Vagina (tissue), 2 donors: ENCODE results near the gene NPTX1. TPM values are rescaled to one million over a fixed set of nuclear protein-coding genes. Genes with fewer than 3 reads are reported as not detected.

Experiments
- DNase-seq, 2 donors: peaks; one replicate each; pipeline ENCODE4 v3.0.0-alpha.2; 2017; ENCODE audit errors: extremely low spot score in 2 of 2
- H3K27ac ChIP-seq: fragments of 200-600 bp; sonication (generic); one replicate; pipeline ENCODE4 v1.5.1; 2019
- H3K27me3 ChIP-seq: fragments of 200-600 bp; sonication (generic); one replicate; pipeline ENCODE4 v1.5.1; 2019
- H3K36me3 ChIP-seq, 2 donors: fragments of 200-600 bp; sonication (generic); one replicate each; pipeline ENCODE4 v1.5.1; 2017 to 2019
- H3K4me1 ChIP-seq: fragments of 200-600 bp; sonication (generic); one replicate; pipeline ENCODE4 v1.5.1; 2019
- H3K4me3 ChIP-seq, 2 donors: fragments of 200-600 bp; sonication (generic); 1 replicate in 1 of 2; 2 replicates in 1 of 2; pipeline ENCODE4 v1.5.1; 2016 to 2019
- H3K9me3 ChIP-seq: fragments of 200-600 bp; sonication (generic); one replicate; pipeline ENCODE4 v1.5.1; 2019
- POLR2A ChIP-seq, 2 donors: fragments of 450-650 bp; IDR thresholded peaks; one replicate each; pipeline ENCODE4 v1.6.1; 2017; ENCODE audit warnings: antibody characterized with exemption in 2 of 2, mild to moderate bottlenecking in 2 of 2, moderate library complexity in 2 of 2
- POLR2AphosphoS5 ChIP-seq, 2 donors: sonication (generic); formaldehyde crosslinking; IDR thresholded peaks; one replicate each; pipeline ENCODE4 v1.9.0; 2017; ENCODE audit warnings: antibody characterized with exemption in 2 of 2, mild to moderate bottlenecking in 2 of 2, low read depth in 1 of 2; ENCODE audit not compliant: insufficient read depth in 1 of 2
- intact Hi-C: fragments of 100-400 bp; cut with DNase I; formaldehyde crosslinking; loops from one replicate; pipeline ENCODE4 v1.15.1; 2023
- total RNA-seq: library from RNA; depleted of rRNA; stranded (reverse); fragments of >200 nt; gene quantifications from one replicate; pipeline ENCODE4 v1.2.3, GENCODE V29; 2016
- TF ChIP-seq, protein P1 (sequence below), 3 experiments: fragments of 450-650 bp in 2 of 3; fragments of 200-600 bp in 1 of 3; sonication (generic) in 1 of 3; IDR thresholded peaks; one replicate each; pipeline ENCODE4 v1.5.1; 2017 to 2019; ENCODE audit warnings: antibody characterized with exemption in 3 of 3, mild to moderate bottlenecking in 2 of 3, moderate library complexity in 2 of 3

NPTX1 gene
- total RNA-seq, 1 donor from 2014 or later: 0.49 TPM

DNA sequence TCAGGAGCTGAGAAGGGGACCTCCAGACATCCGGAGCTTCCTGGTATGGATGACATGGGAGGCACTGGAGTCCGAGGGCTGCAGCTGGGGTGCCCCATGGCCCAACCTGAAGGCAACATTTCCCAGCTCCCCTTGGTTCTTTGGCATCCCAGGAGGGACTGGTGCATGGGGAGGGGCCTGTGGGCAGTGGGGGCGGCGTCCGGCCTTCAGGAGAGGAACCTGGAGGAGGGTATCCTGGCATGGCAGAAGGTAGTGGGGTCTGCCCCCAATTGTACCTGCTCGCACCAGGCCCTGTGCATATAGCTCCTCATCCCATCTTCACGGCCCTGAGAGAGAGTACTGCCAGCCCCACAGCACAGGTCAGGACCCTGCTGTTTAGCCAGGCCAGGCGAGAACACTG, 11.9 kb downstream of the NPTX1 start:
- H3K36me3 ChIP-seq: no peaks in the 10 kb centered on the region
- DNase-seq: no peak
- no peak overlapping the region for H3K27ac ChIP-seq
- intact Hi-C loops: no loop called here
- no peaks in the 10 kb centered on the region for H3K4me1 ChIP-seq
- no peaks in the 10 kb centered on the region for H3K9me3 ChIP-seq
- H3K4me3 ChIP-seq: no peak overlapping the region
- TF ChIP-seq POLR2A (IDR thresholded peaks at IDR 0.05): no peak
- TF ChIP-seq, protein P1, sequence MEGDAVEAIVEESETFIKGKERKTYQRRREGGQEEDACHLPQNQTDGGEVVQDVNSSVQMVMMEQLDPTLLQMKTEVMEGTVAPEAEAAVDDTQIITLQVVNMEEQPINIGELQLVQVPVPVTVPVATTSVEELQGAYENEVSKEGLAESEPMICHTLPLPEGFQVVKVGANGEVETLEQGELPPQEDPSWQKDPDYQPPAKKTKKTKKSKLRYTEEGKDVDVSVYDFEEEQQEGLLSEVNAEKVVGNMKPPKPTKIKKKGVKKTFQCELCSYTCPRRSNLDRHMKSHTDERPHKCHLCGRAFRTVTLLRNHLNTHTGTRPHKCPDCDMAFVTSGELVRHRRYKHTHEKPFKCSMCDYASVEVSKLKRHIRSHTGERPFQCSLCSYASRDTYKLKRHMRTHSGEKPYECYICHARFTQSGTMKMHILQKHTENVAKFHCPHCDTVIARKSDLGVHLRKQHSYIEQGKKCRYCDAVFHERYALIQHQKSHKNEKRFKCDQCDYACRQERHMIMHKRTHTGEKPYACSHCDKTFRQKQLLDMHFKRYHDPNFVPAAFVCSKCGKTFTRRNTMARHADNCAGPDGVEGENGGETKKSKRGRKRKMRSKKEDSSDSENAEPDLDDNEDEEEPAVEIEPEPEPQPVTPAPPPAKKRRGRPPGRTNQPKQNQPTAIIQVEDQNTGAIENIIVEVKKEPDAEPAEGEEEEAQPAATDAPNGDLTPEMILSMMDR (IDR thresholded peaks at IDR 0.05): no peak
- no peak for TF ChIP-seq POLR2AphosphoS5 (IDR thresholded peaks at IDR 0.05; ENCODE audit: insufficient read depth in 1 of 2, low read depth in 1 of 2)
- H3K27me3 ChIP-seq: no peaks in the 10 kb centered on the region

DNA sequence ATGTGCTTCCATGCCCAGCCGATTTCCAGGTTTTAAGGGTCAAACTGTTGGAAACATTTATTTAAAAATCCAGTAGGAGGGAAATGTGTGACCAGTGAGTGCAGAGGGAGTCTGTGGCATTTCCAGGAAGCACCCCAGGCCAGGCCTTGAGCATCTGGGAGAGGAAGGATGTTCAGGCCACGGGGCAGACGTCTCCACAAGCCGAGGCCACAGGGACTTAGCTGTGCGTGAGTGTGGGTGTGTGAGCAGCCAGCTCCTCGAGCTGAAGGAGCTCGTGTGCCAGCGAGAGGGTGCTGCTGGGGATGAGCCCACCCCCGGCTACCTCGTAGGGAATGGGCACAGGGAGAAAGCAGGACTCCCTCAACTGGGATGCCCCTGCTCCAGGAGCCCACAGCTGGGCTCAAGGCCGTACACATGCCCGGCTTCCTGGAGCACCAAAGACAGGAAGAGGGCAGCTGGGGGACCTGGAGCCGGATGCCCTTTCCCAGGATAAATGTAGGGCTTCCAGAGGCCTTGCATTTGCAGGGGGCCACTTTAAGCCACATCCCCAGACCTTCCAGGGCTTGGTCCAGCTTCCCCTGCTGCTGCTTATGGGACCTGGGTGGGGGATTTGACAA, 12.5 kb downstream of the NPTX1 start:
- TF ChIP-seq POLR2A (IDR thresholded peaks at IDR 0.05): no peak
- TF ChIP-seq, protein P1 (IDR thresholded peaks at IDR 0.05): no peak
- no peak for TF ChIP-seq POLR2AphosphoS5 (IDR thresholded peaks at IDR 0.05; ENCODE audit: insufficient read depth in 1 of 2, low read depth in 1 of 2)
- Histone ChIP-seq H3K4me1 (no peaks in the 10 kb centered on the region), H3K9me3 (no peaks in the 10 kb centered on the region), H3K4me3 (no peak overlapping the region), H3K36me3 (no peaks in the 10 kb centered on the region), H3K27me3 (no peaks in the 10 kb centered on the region), H3K27ac (no peak overlapping the region)
- DNase-seq: no peak
- intact Hi-C loops: no loop called here

DNA sequence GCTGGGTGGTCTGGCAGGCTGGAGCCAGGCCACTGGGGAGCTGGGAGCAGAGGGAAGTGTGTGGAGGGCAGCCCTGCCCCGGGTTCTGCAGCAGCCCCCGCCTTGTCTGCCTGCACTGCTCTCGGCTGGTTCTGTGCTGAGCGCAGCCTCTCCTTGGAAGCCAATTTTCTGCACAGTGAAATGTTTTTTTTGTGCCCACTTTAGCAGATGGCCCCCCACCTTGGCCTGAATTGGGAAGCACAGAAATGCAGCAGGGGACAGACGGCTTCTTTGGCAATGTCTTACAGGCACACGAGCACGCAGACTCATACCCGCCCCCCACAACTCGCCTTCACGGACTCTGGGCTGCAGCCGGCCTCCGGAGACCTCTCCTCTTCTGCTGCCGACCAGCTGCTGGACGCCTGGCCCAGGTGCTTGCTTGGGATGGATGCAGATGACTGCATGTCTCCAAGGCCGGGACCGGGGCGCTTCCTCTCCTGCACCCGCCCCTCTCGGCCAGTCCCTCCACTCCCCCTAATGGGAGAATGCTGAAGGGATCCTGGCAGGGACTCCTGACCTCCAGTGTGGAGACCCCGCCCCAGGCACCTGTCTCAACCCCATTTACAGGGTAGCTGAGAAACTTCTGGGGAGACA, 14.8 kb downstream of the NPTX1 start:
- Histone ChIP-seq H3K9me3 (no peaks in the 10 kb centered on the region), H3K4me3 (no peak overlapping the region), H3K36me3 (no peaks in the 10 kb centered on the region), H3K27me3 (no peaks in the 10 kb centered on the region), H3K4me1 (peaks cover 12% of the 10 kb centered on the region), H3K27ac (no peak overlapping the region)
- intact Hi-C loops: no loop called here
- no peak for DNase-seq
- no peak for TF ChIP-seq POLR2A (IDR thresholded peaks at IDR 0.05)
- TF ChIP-seq, protein P1 (IDR thresholded peaks at IDR 0.05): no peak

DNA sequence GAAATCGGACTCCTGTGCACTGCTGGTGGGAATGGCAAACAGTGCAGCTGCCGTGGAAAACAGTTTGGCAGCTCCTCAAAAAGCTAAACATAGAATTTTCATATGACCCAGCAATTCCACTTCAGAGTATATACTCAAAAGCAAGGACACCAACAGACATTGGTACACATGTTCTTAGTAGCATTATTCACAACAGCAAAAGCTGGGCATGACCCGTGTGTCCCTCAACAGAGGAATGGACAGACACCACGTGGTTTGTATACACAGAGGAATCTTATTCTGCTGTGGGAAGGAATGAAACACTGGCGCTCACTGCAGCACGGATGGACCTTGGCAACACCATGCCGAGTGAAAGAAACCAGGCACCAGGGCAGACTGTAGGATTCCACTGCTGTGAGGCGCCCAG, 16.0 kb downstream of the NPTX1 start:
- DNase-seq: no peak
- H3K4me3 ChIP-seq: no peak overlapping the region
- H3K4me1 ChIP-seq: peaks cover 24% of the 10 kb centered on the region
- intact Hi-C loops: no loop called here
- H3K27ac ChIP-seq: no peak overlapping the region
- no peaks in the 10 kb centered on the region for H3K27me3 ChIP-seq
- TF ChIP-seq POLR2AphosphoS5 (IDR thresholded peaks at IDR 0.05; ENCODE audit: insufficient read depth in 1 of 2, low read depth in 1 of 2) (no peak), POLR2A (IDR thresholded peaks at IDR 0.05) (no peak)
- TF ChIP-seq, protein P1 (IDR thresholded peaks at IDR 0.05): no peak
- H3K9me3 ChIP-seq: no peaks in the 10 kb centered on the region
- H3K36me3 ChIP-seq: no peaks in the 10 kb centered on the region

DNA sequence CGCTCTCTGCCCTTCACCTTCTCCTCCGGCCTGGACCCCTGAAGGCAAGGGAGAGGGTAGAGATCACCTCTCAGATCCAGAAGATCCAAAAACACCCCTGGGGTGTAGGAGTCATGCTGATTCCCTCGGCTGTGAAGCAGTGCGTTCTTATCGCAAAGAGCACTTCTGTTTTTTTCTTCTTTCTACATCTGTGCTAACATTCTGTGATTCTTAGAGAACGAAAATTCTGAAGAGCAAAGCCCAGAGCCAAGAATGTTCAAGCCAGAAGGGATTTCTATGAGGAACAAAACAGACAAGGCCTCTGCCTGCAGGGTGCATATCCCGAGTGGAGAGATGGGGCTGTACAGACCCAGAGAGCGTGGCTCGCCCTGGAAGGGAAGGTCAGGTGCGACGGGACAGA, 17.2 kb downstream of the NPTX1 start:
- Histone ChIP-seq H3K27me3 (no peaks in the 10 kb centered on the region), H3K9me3 (no peaks in the 10 kb centered on the region), H3K36me3 (no peaks in the 10 kb centered on the region), H3K4me1 (peaks cover 28% of the 10 kb centered on the region), H3K4me3 (no peak overlapping the region), H3K27ac (no peak overlapping the region)
- TF ChIP-seq POLR2AphosphoS5 (IDR thresholded peaks at IDR 0.05; ENCODE audit: insufficient read depth in 1 of 2, low read depth in 1 of 2): no peak
- no peak for TF ChIP-seq POLR2A (IDR thresholded peaks at IDR 0.05)
- TF ChIP-seq, protein P1 (IDR thresholded peaks at IDR 0.05): no peak
- intact Hi-C loops: loop anchor here (10.0 kb wide), 1 partner anchor 406 kb away; no protein-coding TSS in a partner anchor
- DNase-seq: no peak
